Skeletal muscle tissue (tissue), 4 donors: ENCODE measurements around the gene CDH15. TPM values are rescaled to one million over a fixed set of nuclear protein-coding genes. Genes with fewer than 3 reads are reported as not detected.
"Not testable (repeated sequence)": the region's sequence is repeated elsewhere in the genome, so short reads cannot be mapped to it uniquely, and the experiment has no call there.

Experiments
- H3K27ac ChIP-seq: one replicate; pipeline ENCODE4 v1.7.0; 2013; ENCODE audit warnings: mild to moderate bottlenecking, low read depth, low read length, inconsistent platforms
- H3K27me3 ChIP-seq, 3 donors: one replicate each; pipeline ENCODE4 v1.7.0; 2013; ENCODE audit warnings: low read length in 3 of 3; ENCODE audit not compliant: control insufficient read depth in 3 of 3, insufficient read depth in 3 of 3
- H3K36me3 ChIP-seq, 3 donors: one replicate each; pipeline ENCODE4 v1.7.0; 2013; ENCODE audit warnings: low read length in 3 of 3; ENCODE audit not compliant: control insufficient read depth in 3 of 3, insufficient read depth in 3 of 3
- H3K4me1 ChIP-seq, 3 donors: one replicate each; pipeline ENCODE4 v1.7.0; 2013; ENCODE audit warnings: low read length in 3 of 3, mild to moderate bottlenecking in 3 of 3; ENCODE audit not compliant: control insufficient read depth in 3 of 3, insufficient read depth in 3 of 3
- H3K4me3 ChIP-seq, 3 donors: one replicate each; pipeline ENCODE4 v1.7.0; 2013; ENCODE audit warnings: low read length in 3 of 3
- H3K9ac ChIP-seq, 3 donors: one replicate each; pipeline ENCODE4 v1.7.0; 2013; ENCODE audit warnings: low read length in 3 of 3, mild to moderate bottlenecking in 3 of 3, moderate library complexity in 2 of 3, low read depth in 1 of 3
- H3K9me3 ChIP-seq, 3 donors: one replicate each; pipeline ENCODE4 v1.7.0; 2013; ENCODE audit warnings: low read length in 3 of 3; ENCODE audit not compliant: control insufficient read depth in 3 of 3
- total RNA-seq: library from RNA; depleted of rRNA; stranded (reverse); fragments of >200 nt; gene quantifications from one replicate; pipeline ENCODE4 v1.2.3, GENCODE V29; 2014
- donor health status: Osteomylitis.

The CDH15 gene
- total RNA-seq, 1 donor from 2014 or later = 124 TPM

- peaks cover 10 to 23% (median 14%) of the 10 kb centered on the region in 3 donors for H3K36me3 ChIP-seq
- not testable (repeated sequence) for H3K4me3 ChIP-seq, H3K9me3 ChIP-seq, H3K4me1 ChIP-seq, H3K27me3 ChIP-seq, H3K9ac ChIP-seq, H3K27ac ChIP-seq
Measured at GRCh38 chr16:89192186-89192955, 20.8 kb downstream of the CDH15 start.

DNA sequence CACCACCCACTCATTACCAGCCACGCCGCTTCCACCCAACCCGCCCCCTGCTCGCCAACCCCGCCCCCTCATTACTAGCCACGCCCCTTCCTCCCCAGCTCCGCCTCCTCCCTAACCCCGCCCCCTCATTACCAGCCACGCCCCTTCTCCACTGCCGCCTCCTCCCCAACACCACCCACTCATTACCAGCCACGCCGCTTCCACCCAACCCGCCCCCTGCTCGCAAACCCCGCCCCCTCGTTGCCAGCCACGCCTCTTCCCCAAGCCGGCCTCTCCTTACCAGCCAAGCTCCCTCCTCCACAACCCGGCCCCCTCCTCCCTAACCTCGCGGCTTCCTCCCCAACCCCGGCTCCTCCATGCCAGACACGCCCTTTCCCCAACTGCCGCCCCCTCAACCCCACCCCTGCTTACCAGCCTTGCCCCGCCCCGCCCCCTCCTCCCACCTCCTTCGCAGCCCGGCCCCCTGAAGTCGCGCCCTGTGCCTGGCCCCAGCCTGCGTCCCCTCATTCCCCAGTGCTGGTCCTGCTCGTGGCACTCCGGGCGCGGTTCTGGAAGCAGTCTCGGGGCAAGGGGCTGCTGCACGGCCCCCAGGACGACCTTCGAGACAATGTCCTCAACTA lies 21.5 kb downstream of the CDH15 start:
- H3K9ac ChIP-seq = no peak overlapping the region
- peaks cover 10 to 21% (median 14%) of the 10 kb centered on the region in 3 donors for H3K36me3 ChIP-seq
- H3K9me3 ChIP-seq = no peaks in the 10 kb centered on the region
- H3K27ac ChIP-seq = no peak overlapping the region
- H3K4me3 ChIP-seq = no peak overlapping the region
- H3K4me1 ChIP-seq = no peaks in the 10 kb centered on the region
- peaks cover under 1 to 11% (median 5%) of the 10 kb centered on the region in 3 donors for H3K27me3 ChIP-seq

DNA sequence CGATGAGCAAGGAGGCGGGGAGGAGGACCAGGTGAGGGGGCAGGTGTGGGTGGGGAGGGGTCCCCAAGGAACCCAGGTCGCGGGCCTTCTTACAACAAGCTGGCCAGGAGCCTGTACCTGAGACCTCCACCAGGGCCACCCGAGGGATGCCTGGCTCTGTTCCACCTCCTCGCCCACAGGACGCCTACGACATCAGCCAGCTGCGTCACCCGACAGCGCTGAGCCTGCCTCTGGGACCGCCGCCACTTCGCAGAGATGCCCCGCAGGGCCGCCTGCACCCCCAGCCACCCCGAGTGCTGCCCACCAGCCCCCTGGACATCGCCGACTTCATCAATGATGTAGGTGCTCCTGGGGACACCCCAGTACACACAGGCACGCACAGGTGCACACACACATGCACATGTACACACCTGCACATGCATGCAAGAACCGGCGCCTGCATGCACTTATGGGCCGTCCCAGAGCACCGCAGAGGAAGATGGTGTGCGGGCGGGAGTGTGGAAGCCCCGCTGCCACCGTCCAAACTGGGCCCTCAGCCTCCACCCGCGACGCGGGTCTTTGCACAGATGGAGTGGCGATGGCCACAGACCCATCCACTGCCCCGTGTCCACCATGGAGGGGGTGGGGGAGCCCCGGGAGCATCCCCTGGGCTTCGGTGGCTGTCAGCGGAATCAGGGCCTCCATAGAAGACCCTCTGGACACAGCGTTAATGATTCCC lies 22.2 kb downstream of the CDH15 start:
- no peak overlapping the region for H3K9ac ChIP-seq
- no peak overlapping the region for H3K4me3 ChIP-seq
- peaks cover 8 to 18% (median 12%) of the 10 kb centered on the region in 3 donors for H3K27me3 ChIP-seq
- H3K36me3 ChIP-seq = peaks cover 10 to 21% (median 14%) of the 10 kb centered on the region in 3 donors
- no peaks in the 10 kb centered on the region for H3K4me1 ChIP-seq
- no peak overlapping the region for H3K27ac ChIP-seq
- H3K9me3 ChIP-seq = no peaks in the 10 kb centered on the region

DNA sequence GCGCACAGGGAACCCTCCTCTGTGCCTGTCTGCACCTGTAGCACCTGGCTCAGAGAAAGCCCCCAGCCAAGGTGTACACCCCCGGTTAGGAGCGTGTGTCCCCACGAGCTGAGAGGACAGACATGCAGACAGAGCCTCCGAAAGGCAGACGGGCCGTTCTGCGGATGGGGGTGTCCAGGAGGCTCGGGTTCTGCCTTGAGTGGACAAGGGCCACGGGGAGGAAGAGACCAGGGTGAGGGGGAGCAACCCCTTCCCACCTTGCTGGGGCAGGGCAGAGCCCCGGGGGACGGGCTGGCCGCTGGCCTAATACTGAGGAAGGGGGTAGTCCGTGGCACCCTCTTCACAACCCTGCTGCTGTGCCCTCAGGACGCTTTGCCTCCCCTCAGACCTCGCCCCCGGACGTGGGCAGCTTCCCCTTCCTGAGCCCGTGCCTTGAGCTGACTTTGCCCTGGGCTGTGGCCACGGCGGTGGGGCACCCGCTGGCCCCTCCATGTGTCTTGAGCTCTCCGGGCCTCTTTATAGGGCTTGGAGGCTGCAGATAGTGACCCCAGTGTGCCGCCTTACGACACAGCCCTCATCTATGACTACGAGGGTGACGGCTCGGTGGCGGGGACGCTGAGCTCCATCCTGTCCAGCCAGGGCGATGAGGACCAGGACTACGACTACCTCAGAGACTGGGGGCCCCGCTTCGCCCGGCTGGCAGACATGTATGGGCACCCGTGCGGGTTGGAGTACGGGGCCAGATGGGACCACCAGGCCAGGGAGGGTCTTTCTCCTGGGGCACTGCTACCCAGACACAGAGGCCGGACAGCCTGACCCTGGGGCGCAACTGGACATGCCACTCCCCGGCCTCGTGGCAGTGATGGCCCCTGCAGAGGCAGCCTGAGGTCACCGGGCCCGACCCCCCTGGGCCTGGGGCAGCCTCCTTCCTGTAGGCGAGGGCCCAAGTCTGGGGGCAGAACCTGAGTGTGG lies 23.1 kb downstream of the CDH15 start:
- Histone ChIP-seq H3K27me3 (peaks cover 17 to 27% (median 20%) of the 10 kb centered on the region in 3 donors), H3K27ac (no peak overlapping the region), H3K4me3 (no peak overlapping the region), H3K4me1 (no peaks in the 10 kb centered on the region), H3K9me3 (no peaks in the 10 kb centered on the region), H3K36me3 (peaks cover 10 to 21% (median 14%) of the 10 kb centered on the region in 3 donors), H3K9ac (no peak overlapping the region)

DNA sequence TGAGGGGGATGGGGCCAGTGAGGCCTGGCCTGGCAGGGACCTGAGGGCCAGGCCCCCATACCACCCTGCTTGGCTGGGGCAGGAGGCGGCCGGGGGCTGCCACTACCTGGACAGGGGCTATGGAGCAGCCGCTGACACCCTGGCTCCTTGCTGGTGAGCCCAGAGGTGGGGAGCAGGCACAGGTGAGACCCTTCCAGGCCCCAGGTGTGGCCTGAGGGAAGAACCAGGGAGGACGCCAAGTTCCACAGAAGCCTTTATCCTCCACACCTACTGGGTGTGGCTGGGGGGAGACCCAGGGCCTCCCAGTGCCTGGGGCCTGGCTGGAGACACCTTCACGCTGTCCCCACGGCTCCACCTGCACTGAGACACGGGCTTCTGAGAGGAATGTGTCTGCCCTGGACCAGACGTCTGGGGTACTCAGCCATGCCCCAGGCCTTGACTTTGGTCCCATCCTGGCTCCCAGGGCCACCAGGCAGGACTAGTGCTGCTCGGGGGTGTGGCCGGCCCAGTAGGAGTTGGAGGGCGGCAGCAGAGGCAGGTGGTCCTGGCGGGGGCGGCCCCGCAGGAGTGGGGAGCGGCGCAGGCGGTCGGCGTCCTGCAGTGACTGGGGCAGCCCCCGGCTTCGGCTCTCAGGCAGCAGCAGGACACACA lies 24.1 kb downstream of the CDH15 start:
- peaks cover 9 to 19% (median 14%) of the 10 kb centered on the region in 3 donors for H3K36me3 ChIP-seq
- no peak overlapping the region for H3K9ac ChIP-seq
- H3K4me3 ChIP-seq = no peak overlapping the region
- no peaks in the 10 kb centered on the region for H3K9me3 ChIP-seq
- no peak overlapping the region for H3K27ac ChIP-seq
- peaks cover 27 to 37% (median 31%) of the 10 kb centered on the region in 3 donors for H3K27me3 ChIP-seq
- H3K4me1 ChIP-seq = peaks cover 0 to 3% (median 0%) of the 10 kb centered on the region in 3 donors

GRCh38 chr16:89197033-89197632 lies 25.6 kb downstream of the CDH15 start:
- peaks cover 0 to 5% (median 0%) of the 10 kb centered on the region in 3 donors for H3K4me1 ChIP-seq
- no peak overlapping the region for H3K27ac ChIP-seq
- H3K9ac ChIP-seq = peak overlapping the region in 1 of 3 donors; percentile 16
- peaks cover 29 to 44% (median 37%) of the 10 kb centered on the region in 3 donors for H3K27me3 ChIP-seq
- peaks cover 8 to 10% (median 10%) of the 10 kb centered on the region in 3 donors for H3K36me3 ChIP-seq
- no peaks in the 10 kb centered on the region for H3K9me3 ChIP-seq
- H3K4me3 ChIP-seq = no peak overlapping the region

GRCh38 chr16:89197633-89198416 lies 26.3 kb downstream of the CDH15 start:
- H3K9me3 ChIP-seq = peaks cover 0 to 2% (median 0%) of the 10 kb centered on the region in 3 donors
- H3K27ac ChIP-seq = no peak overlapping the region
- peaks cover 8 to 10% (median 10%) of the 10 kb centered on the region in 3 donors for H3K36me3 ChIP-seq
- H3K9ac ChIP-seq = no peak overlapping the region
- no peak overlapping the region for H3K4me3 ChIP-seq
- H3K27me3 ChIP-seq = peaks cover 34 to 50% (median 43%) of the 10 kb centered on the region in 3 donors
- H3K4me1 ChIP-seq = peaks cover 0 to 5% (median 0%) of the 10 kb centered on the region in 3 donors
